MM.1S (cell line): ENCODE results near the gene ABL2.
"Not testable (repeated sequence)": the region's sequence is repeated elsewhere in the genome, so short reads cannot be mapped to it uniquely, and the experiment has no call there.

Experiments used
- DNase-seq: peaks from one replicate; pipeline ENCODE4 v3.0.0-alpha.2; 2015
- H2AFZ ChIP-seq: fragments of 300-600 bp; sonication (generic); 2 replicates; pipeline ENCODE4 v1.6.0; 2016; ENCODE audit warnings: antibody characterized with exemption, low read length
- H3F3A ChIP-seq: fragments of 300-600 bp; sonication (generic); 2 replicates; pipeline ENCODE4 v1.6.1; 2016; ENCODE audit warnings: mild to moderate bottlenecking, antibody characterized with exemption, low read length, moderate library complexity, mixed read lengths; ENCODE audit not compliant: insufficient read depth
- H3K27ac ChIP-seq: fragments of 300-600 bp; sonication (generic); 2 replicates; pipeline ENCODE4 v1.5.1; 2016; ENCODE audit warnings: mild to moderate bottlenecking, low read length
- H3K27me3 ChIP-seq: fragments of 300-600 bp; sonication (generic); replicated peaks from 2 replicates; pipeline ENCODE4 v1.6.0; 2016; ENCODE audit warnings: low read length; ENCODE audit not compliant: insufficient read depth
- H3K36me3 ChIP-seq: fragments of 300-600 bp; sonication (generic); replicated peaks from 2 replicates; pipeline ENCODE4 v1.6.1; 2016; ENCODE audit warnings: mild to moderate bottlenecking, low read length, mixed read lengths; ENCODE audit not compliant: insufficient read depth
- H3K4me1 ChIP-seq: fragments of 300-600 bp; sonication (generic); 2 replicates; pipeline ENCODE4 v1.6.1; 2016; ENCODE audit warnings: low read length, mixed read lengths
- H3K4me2 ChIP-seq: fragments of 300-600 bp; sonication (generic); 2 replicates; pipeline ENCODE4 v1.6.0; 2016; ENCODE audit warnings: low read depth, low read length
- H3K4me3 ChIP-seq: fragments of 300-600 bp; sonication (generic); 2 replicates; pipeline ENCODE4 v1.5.1; 2016; ENCODE audit warnings: low read length, mixed read lengths
- H3K79me2 ChIP-seq: fragments of 300-600 bp; sonication (generic); 2 replicates; pipeline ENCODE4 v1.6.1; 2016; ENCODE audit warnings: mixed run types, low read length, mixed read lengths
- H3K9ac ChIP-seq: fragments of 300-600 bp; sonication (generic); 2 replicates; pipeline ENCODE4 v1.6.1; 2016; ENCODE audit warnings: low read length, mixed read lengths
- H3K9me2 ChIP-seq: fragments of 300-600 bp; sonication (generic); replicated peaks from 2 replicates; pipeline ENCODE4 v1.6.1; 2016; ENCODE audit warnings: mild to moderate bottlenecking, low read length, mixed read lengths; ENCODE audit not compliant: insufficient read depth
- H3K9me3 ChIP-seq: fragments of 300-600 bp; sonication (generic); replicated peaks from 2 replicates; pipeline ENCODE4 v1.6.1; 2016; ENCODE audit warnings: mild to moderate bottlenecking, low read length, mixed read lengths; ENCODE audit not compliant: insufficient read depth
- H4K20me1 ChIP-seq: fragments of 300-600 bp; sonication (generic); 2 replicates; pipeline ENCODE4 v1.6.1; 2016; ENCODE audit warnings: mild to moderate bottlenecking, low read length, moderate library complexity, mixed read lengths; ENCODE audit not compliant: insufficient read depth
- CTCF ChIP-seq: fragments of 300-600 bp; sonication (generic); IDR thresholded peaks from 2 replicates; pipeline ENCODE4 v1.5.1; 2016; ENCODE audit warnings: antibody characterized with exemption, low read length, mixed read lengths
- EZH2 ChIP-seq: fragments of 300-600 bp; sonication (generic); optimal IDR thresholded peaks from 2 replicates; pipeline ENCODE3; 2017; ENCODE audit warnings: low read depth, mild to moderate bottlenecking, antibody characterized with exemption, low read length, mixed read lengths
- EZH2phosphoT487 ChIP-seq: fragments of 300-600 bp; sonication (generic); IDR thresholded peaks from 2 replicates; pipeline ENCODE4 v1.6.1; 2018; ENCODE audit warnings: antibody characterized with exemption, low read length

Gene ABL2

GRCh38 chr1:179142889-179143299 is 86.6 kb downstream of the ABL2 start:
- H3K9ac ChIP-seq, result no peak overlapping the region
- no peak overlapping the region for H2AFZ ChIP-seq
- H3K27me3 ChIP-seq, result no peaks in the 10 kb centered on the region
- no peak overlapping the region for H3K27ac ChIP-seq
- H3K36me3 ChIP-seq, result no peaks in the 10 kb centered on the region
- H3K9me3 ChIP-seq, result no peaks in the 10 kb centered on the region
- no peak overlapping the region for H3K4me3 ChIP-seq
- H3F3A ChIP-seq, result no peaks in the 10 kb centered on the region
- DNase-seq, result no peak
- peaks cover 20% of the 10 kb centered on the region for H3K79me2 ChIP-seq
- no peaks in the 10 kb centered on the region for H3K4me1 ChIP-seq
- TF ChIP-seq EZH2phosphoT487 (no peak), EZH2 (no peak), CTCF (no peak)
- no peaks in the 10 kb centered on the region for H3K9me2 ChIP-seq
- no peak overlapping the region for H3K4me2 ChIP-seq
- no peaks in the 10 kb centered on the region; the same call in 1 of the 2 replicates for H4K20me1 ChIP-seq

DNA sequence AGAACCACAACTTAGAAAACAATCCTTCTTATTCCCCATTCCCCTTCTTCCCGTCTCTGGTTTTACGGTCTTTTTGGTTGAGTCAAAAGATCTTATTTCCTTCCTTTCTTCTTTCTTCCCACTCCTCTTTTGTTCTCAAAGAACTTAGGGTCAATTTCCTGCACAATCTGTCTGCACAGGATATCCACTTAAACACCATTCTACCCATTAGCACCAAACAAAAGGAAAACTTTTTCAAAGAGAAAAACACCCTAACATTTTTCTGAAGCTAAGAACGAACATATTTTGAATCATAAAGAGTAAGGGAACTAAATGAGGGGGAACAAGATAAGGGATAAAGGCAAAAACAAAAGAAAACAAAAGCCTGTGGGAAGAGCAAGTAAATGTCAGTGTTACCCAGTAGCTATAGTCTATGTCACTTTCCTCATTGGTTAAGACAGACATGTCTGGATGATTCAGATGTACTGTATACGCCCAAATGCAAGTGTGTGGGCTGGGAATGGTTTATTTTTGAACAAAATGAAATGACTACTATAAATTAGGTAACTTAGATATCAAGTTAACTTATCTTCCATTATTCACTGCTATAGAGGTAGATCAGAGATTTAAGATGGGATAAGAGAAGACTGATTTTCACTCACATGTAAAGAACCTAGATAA is 87.8 kb downstream of the ABL2 start:
- Histone ChIP-seq H3K79me2 (peaks cover 26% of the 10 kb centered on the region), H3K9ac (no peak overlapping the region), H3K4me3 (no peak overlapping the region), H3K27ac (no peak overlapping the region), H3K4me1 (no peaks in the 10 kb centered on the region), H3K9me3 (no peaks in the 10 kb centered on the region), H3K4me2 (no peak overlapping the region), H3F3A (no peaks in the 10 kb centered on the region), H2AFZ (no peak overlapping the region), H3K9me2 (no peaks in the 10 kb centered on the region), H3K36me3 (no peaks in the 10 kb centered on the region), H3K27me3 (no peaks in the 10 kb centered on the region), H4K20me1 (no peaks in the 10 kb centered on the region; the same call in 1 of the 2 replicates)
- TF ChIP-seq CTCF, result no peak
- no peak for TF ChIP-seq EZH2phosphoT487
- no peak for TF ChIP-seq EZH2
- no peak for DNase-seq

- not testable (repeated sequence) for H3K4me3 ChIP-seq, H3K27me3 ChIP-seq, H3K36me3 ChIP-seq, H4K20me1 ChIP-seq, H3K4me2 ChIP-seq, H3K27ac ChIP-seq, H3K4me1 ChIP-seq, H3K9me3 ChIP-seq, H3F3A ChIP-seq, H3K9ac ChIP-seq, H3K9me2 ChIP-seq, H2AFZ ChIP-seq, DNase-seq
- H3K79me2 ChIP-seq, result peaks cover 26% of the 10 kb centered on the region
These were observed 90.7 kb downstream of the ABL2 start for GRCh38 chr1:179138755-179139154.

GRCh38 chr1:179137617-179138255 is 91.7 kb downstream of the ABL2 start:
- no peaks in the 10 kb centered on the region for H3K9me3 ChIP-seq
- TF ChIP-seq EZH2phosphoT487, result no peak
- no peak for TF ChIP-seq EZH2

DNA sequence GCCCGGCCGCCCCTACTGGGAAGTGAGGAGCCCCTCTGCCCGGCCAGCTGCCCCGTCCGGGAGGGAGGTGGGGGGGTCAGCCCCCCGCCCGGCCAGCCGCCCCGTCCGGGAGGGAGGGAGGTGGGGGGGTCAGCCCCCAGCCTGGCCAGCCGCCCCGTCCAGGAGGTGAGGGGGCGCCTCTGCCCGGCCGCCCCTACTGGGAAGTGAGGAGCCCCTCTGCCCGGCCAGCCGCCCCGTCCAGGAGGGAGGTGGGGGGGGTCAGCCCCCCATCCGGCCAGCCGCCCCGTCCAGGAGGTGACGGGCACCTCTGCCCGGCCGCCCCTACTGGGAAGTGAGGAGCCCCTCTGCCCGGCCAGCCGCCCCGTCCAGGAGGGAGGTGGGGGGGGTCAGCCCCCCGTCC is 93.8 kb downstream of the ABL2 start:
- H3K4me1 ChIP-seq, H3K4me2 ChIP-seq, H3K9me3 ChIP-seq, H3F3A ChIP-seq, H3K4me3 ChIP-seq, H3K27ac ChIP-seq, H3K36me3 ChIP-seq, H3K9me2 ChIP-seq, DNase-seq, H3K9ac ChIP-seq, H4K20me1 ChIP-seq, H2AFZ ChIP-seq, H3K27me3 ChIP-seq: not testable (repeated sequence)
- peaks cover 26% of the 10 kb centered on the region for H3K79me2 ChIP-seq

More at GRCh38 chr1:179137617-179138255, 91.7 kb downstream of the ABL2 start:
- Histone ChIP-seq H3K9me2 (no peaks in the 10 kb centered on the region), H3K79me2 (peaks cover 26% of the 10 kb centered on the region), H3K27me3 (no peaks in the 10 kb centered on the region), H3K4me3 (no peak overlapping the region), H3K36me3 (no peaks in the 10 kb centered on the region), H3F3A (no peaks in the 10 kb centered on the region), H3K9ac (no peak overlapping the region), H3K4me2 (no peak overlapping the region), H3K27ac (no peak overlapping the region), H4K20me1 (no peaks in the 10 kb centered on the region; the same call in 1 of the 2 replicates), H3K4me1 (no peaks in the 10 kb centered on the region), H2AFZ (no peak overlapping the region)
- DNase-seq, result no peak

GRCh38 chr1:179135168-179135567 is 94.3 kb downstream of the ABL2 start:
- H3K4me3 ChIP-seq, H3K27me3 ChIP-seq, H3F3A ChIP-seq, H4K20me1 ChIP-seq, H3K9me3 ChIP-seq, H3K27ac ChIP-seq, H3K36me3 ChIP-seq, H3K9ac ChIP-seq, H3K4me2 ChIP-seq, H3K9me2 ChIP-seq, H3K4me1 ChIP-seq, DNase-seq, H2AFZ ChIP-seq: not testable (repeated sequence)
- peaks cover 23% of the 10 kb centered on the region for H3K79me2 ChIP-seq
